IMR-90 (cell line): ENCODE results near the gene ATP11A. TPM values are rescaled to one million over a fixed set of nuclear protein-coding genes. Genes with fewer than 3 reads are reported as not detected.

Experiments
- ATAC-seq: fragments of 200-7000 bp; cut with Tn5 transposase; 2 replicates; pipeline ENCODE4 v1.9.1; 2020; ENCODE audit warnings: low read depth, mild to moderate bottlenecking, moderate library complexity
- BruUV-seq: library from RNA; stranded (reverse); fragments of 400-500 nt; replicated peaks from 2 replicates; lab custom pipeline; 2021; lab: Mats Ljungman, UMichigan
- CTCF ChIA-PET: fragments of 300-600 bp; formaldehyde crosslinking; extraction: SDS; loops from one replicate; lab custom pipeline; 2021; ENCODE audit warnings: antibody characterized with exemption; lab: Yijun Ruan, JAX
- POLR2A ChIA-PET: fragments of 300-600 bp; sonication (Branson Sonifier 250); formaldehyde crosslinking; loops from one replicate; lab custom pipeline; 2022; ENCODE audit warnings: antibody characterized with exemption; ENCODE audit not compliant: unreplicated experiment; lab: Charles Lee
- DNase-seq: peaks from one replicate; pipeline ENCODE4 v3.0.0; 2013
- H2AFZ ChIP-seq: replicated peaks from 2 replicates; pipeline ENCODE3; 2013; ENCODE audit warnings: low read length, mild to moderate bottlenecking; ENCODE audit not compliant: poor library complexity
- H2AK5ac ChIP-seq: 2 replicates; pipeline ENCODE4 v1.6.1; 2013; ENCODE audit warnings: low read depth, low read length, inconsistent platforms
- H2AK9ac ChIP-seq: replicated peaks from 2 replicates; pipeline ENCODE3; 2013; ENCODE audit warnings: mild to moderate bottlenecking, low read depth, low read length, moderate library complexity; ENCODE audit not compliant: poor library complexity
- H2BK120ac ChIP-seq: 2 replicates; pipeline ENCODE4 v1.6.1; 2013; ENCODE audit warnings: low read depth, low read length, inconsistent platforms
- H2BK15ac ChIP-seq: 3 replicates; pipeline ENCODE4 v1.6.1; 2013; ENCODE audit warnings: low read depth, low read length, inconsistent platforms
- H2BK20ac ChIP-seq: 2 replicates; pipeline ENCODE4 v1.6.1; 2013; ENCODE audit warnings: low read depth, mild to moderate bottlenecking, inconsistent platforms, low read length, moderate library complexity
- H2BK5ac ChIP-seq: 2 replicates; pipeline ENCODE4 v1.6.1; 2013; ENCODE audit warnings: mild to moderate bottlenecking, low read depth, low read length, inconsistent platforms; ENCODE audit not compliant: poor library complexity, severe bottlenecking
- H3K14ac ChIP-seq: replicated peaks from 2 replicates; pipeline ENCODE4 v1.6.1; 2013; ENCODE audit warnings: low read depth, low read length, inconsistent platforms
- H3K18ac ChIP-seq: 2 replicates; pipeline ENCODE4 v1.6.1; 2013; ENCODE audit warnings: low read depth, low read length, control low read depth
- H3K23ac ChIP-seq: 2 replicates; pipeline ENCODE4 v1.6.1; 2013; ENCODE audit warnings: low read depth, low read length, inconsistent platforms
- H3K27ac ChIP-seq: 2 replicates; pipeline ENCODE4 v1.5.1; 2013; ENCODE audit warnings: mild to moderate bottlenecking, control low read depth, low read length; ENCODE audit not compliant: insufficient read depth
- H3K27me3 ChIP-seq: 2 replicates; pipeline ENCODE4 v1.6.1; 2013; ENCODE audit warnings: low read length; ENCODE audit not compliant: control insufficient read depth, insufficient read depth
- H3K36me3 ChIP-seq: 2 replicates; pipeline ENCODE4 v1.6.1; 2013; ENCODE audit warnings: low read length, mixed read lengths; ENCODE audit not compliant: control insufficient read depth, insufficient read depth
- H3K4ac ChIP-seq: 2 replicates; pipeline ENCODE4 v1.6.1; 2013; ENCODE audit warnings: low read depth, low read length, inconsistent platforms
- H3K4me1 ChIP-seq: 2 replicates; pipeline ENCODE4 v1.6.1; 2013; ENCODE audit warnings: low read length, mixed read lengths; ENCODE audit not compliant: control insufficient read depth, insufficient read depth
- H3K4me2 ChIP-seq: 2 replicates; pipeline ENCODE4 v1.6.1; 2013; ENCODE audit warnings: low read depth, mild to moderate bottlenecking, control low read depth, low read length, moderate library complexity
- H3K4me3 ChIP-seq: 2 replicates; pipeline ENCODE4 v1.5.1; 2013; ENCODE audit warnings: low read depth, mild to moderate bottlenecking, control low read depth, low read length, moderate library complexity; ENCODE audit not compliant: insufficient read depth
- H3K56ac ChIP-seq: 2 replicates; pipeline ENCODE4 v1.6.1; 2013; ENCODE audit warnings: low read length, inconsistent platforms; ENCODE audit not compliant: insufficient read depth; ENCODE audit errors: extremely low read depth
- H3K79me1 ChIP-seq, 2 experiments: 2 replicates each; pipeline ENCODE4 v1.6.1; 2013; ENCODE audit warnings: low read length in 2 of 2, inconsistent platforms in 1 of 2, low read depth in 1 of 2
- H3K9ac ChIP-seq: 2 replicates; pipeline ENCODE4 v1.6.1; 2013; ENCODE audit warnings: low read depth, low read length, control low read depth
- H3K9me1 ChIP-seq: 2 replicates; pipeline ENCODE4 v1.6.1; 2013; ENCODE audit warnings: low read length, inconsistent platforms; ENCODE audit not compliant: insufficient read depth
- H3K9me3 ChIP-seq: 2 replicates; pipeline ENCODE4 v1.6.1; 2013; ENCODE audit warnings: low read length; ENCODE audit not compliant: control insufficient read depth, insufficient read depth
- H4K20me1 ChIP-seq: 2 replicates; pipeline ENCODE4 v1.6.1; 2013; ENCODE audit warnings: low read length, inconsistent platforms; ENCODE audit not compliant: insufficient read depth
- H4K5ac ChIP-seq: 2 replicates; pipeline ENCODE4 v1.6.1; 2013; ENCODE audit warnings: mild to moderate bottlenecking, low read depth, low read length, control low read depth
- H4K8ac ChIP-seq, 2 experiments: 2 replicates each; pipeline ENCODE4 v1.6.1; 2013; ENCODE audit warnings: low read depth in 2 of 2, low read length in 2 of 2, control low read depth in 1 of 2, inconsistent platforms in 1 of 2
- H4K91ac ChIP-seq: 2 replicates; pipeline ENCODE4 v1.6.1; 2013; ENCODE audit warnings: low read depth, low read length, inconsistent platforms; ENCODE audit not compliant: insufficient read depth
- BHLHE40 ChIP-seq: fragments of 150-350 bp; IDR thresholded peaks from 2 replicates; pipeline ENCODE4 v1.6.1; 2016; ENCODE audit warnings: mild to moderate bottlenecking, low read depth, low read length
- CEBPB ChIP-seq: IDR thresholded peaks from 2 replicates; pipeline ENCODE4 v1.6.1; 2012; ENCODE audit warnings: low read depth, low read length, improper control_type of control experiment
- CHD1 ChIP-seq: IDR thresholded peaks from 2 replicates; pipeline ENCODE4 v1.6.1; 2012; ENCODE audit warnings: low read depth, low read length, improper control_type of control experiment
- FOS ChIP-seq: fragments of 150-350 bp; IDR thresholded peaks from 2 replicates; pipeline ENCODE4 v1.6.1; 2016; ENCODE audit warnings: low read depth, low read length
- MAFK ChIP-seq: IDR thresholded peaks from 2 replicates; pipeline ENCODE4 v1.6.1; 2012; ENCODE audit warnings: low read depth, low read length, improper control_type of control experiment
- MAZ ChIP-seq: IDR thresholded peaks from 2 replicates; pipeline ENCODE4 v1.6.1; 2012; ENCODE audit warnings: low read depth, mild to moderate bottlenecking, low read length, improper control_type of control experiment, moderate library complexity, borderline replicate concordance
- MXI1 ChIP-seq: IDR thresholded peaks from 2 replicates; pipeline ENCODE4 v1.6.1; 2012; ENCODE audit warnings: low read depth, mild to moderate bottlenecking, low read length, moderate library complexity, borderline replicate concordance
- NFE2L2 ChIP-seq: fragments of 150-350 bp; IDR thresholded peaks from 2 replicates; pipeline ENCODE4 v1.6.1; 2016; ENCODE audit warnings: low read depth, mild to moderate bottlenecking, low read length
- POLR2A ChIP-seq: IDR thresholded peaks from 2 replicates; pipeline ENCODE4 v1.6.1; 2012; ENCODE audit warnings: mild to moderate bottlenecking, low read depth, low read length
- RAD21 ChIP-seq: IDR thresholded peaks from 2 replicates; pipeline ENCODE4 v1.6.1; 2012; ENCODE audit warnings: low read length, improper control_type of control experiment
- RCOR1 ChIP-seq: IDR thresholded peaks from 2 replicates; pipeline ENCODE4 v1.6.1; 2012; ENCODE audit warnings: mild to moderate bottlenecking, low read length, improper control_type of control experiment; ENCODE audit not compliant: insufficient replicate concordance
- RFX5 ChIP-seq: IDR thresholded peaks from 2 replicates; pipeline ENCODE4 v1.8.0; 2012; ENCODE audit warnings: low read depth, mild to moderate bottlenecking, low read length, moderate library complexity
- SMC3 ChIP-seq: fragments of 150-350 bp; IDR thresholded peaks from 2 replicates; pipeline ENCODE4 v1.6.1; 2016; ENCODE audit warnings: low read depth, mild to moderate bottlenecking, antibody characterized with exemption, low read length, moderate library complexity
- WGBS, 2 experiments: methylation state at CpG; one replicate each; pipeline versions ENCODE4 v1.1.5 to v1.1.7; 2013; ENCODE audit warnings: missing lambda C conversion rate in 2 of 2; ENCODE audit not compliant: insufficient read length in 1 of 2; ENCODE audit errors: extremely low coverage in 2 of 2; 5-methylcytosine and 5-hydroxymethylcytosine counted together
- dilution Hi-C: fragments of 300-500 bp; cut with HindIII; formaldehyde crosslinking; loops from one replicate; pipeline ENCODE4 v1.14.3; 2018; ENCODE audit warnings: low sequenced_read_pairs; ENCODE audit not compliant: unreplicated experiment
- in situ Hi-C: fragments of 300-500 bp; cut with MboI; formaldehyde crosslinking; loops from 3 replicates; pipeline ENCODE4 v1.14.3; 2019; ENCODE audit warnings: low sequenced_read_pairs, inconsistent platforms, mixed read lengths
- intact Hi-C: fragments of 100-400 bp; cut with micrococcal nuclease; formaldehyde crosslinking; loops from 2 replicates; pipeline ENCODE4 v1.10.0; 2022
- polyA plus RNA-seq, 3 experiments: library from polyadenylated mRNA; depleted of rRNA; stranded (reverse); fragments of >200 nt; gene quantifications; 2 replicates each; pipeline ENCODE4 v1.2.3, GENCODE V29; 2012; ENCODE audit warnings: low replicate concordance in 1 of 3
- total RNA-seq: library from RNA; depleted of rRNA; stranded (reverse); fragments of >200 nt; gene quantifications from 2 replicates; pipeline ENCODE4 v1.2.3, GENCODE V29; 2012
- TF ChIP-seq, protein P1 (sequence below): conservative IDR thresholded peaks from 2 replicates; pipeline ENCODE4 v1.5.1; 2012; ENCODE audit warnings: mild to moderate bottlenecking, low read depth, low read length, improper control_type of control experiment
- TF ChIP-seq, protein P2 (sequence below): fragments of 150-350 bp; IDR thresholded peaks from 2 replicates; pipeline ENCODE4 v1.6.1; 2017; ENCODE audit warnings: mild to moderate bottlenecking, antibody characterized with exemption, low read length, low read depth
- TF ChIP-seq, protein P3 (sequence below): fragments of 150-350 bp; IDR thresholded peaks from 2 replicates; pipeline ENCODE4 v1.6.1; 2016; ENCODE audit warnings: low read depth, mild to moderate bottlenecking, low read length, moderate library complexity, borderline replicate concordance

Gene ATP11A
- total and polyA plus RNA-seq, 2 of the 4 experiments (the other 2 are of a cell fraction): 8.4 to 12.0 TPM

DNA sequence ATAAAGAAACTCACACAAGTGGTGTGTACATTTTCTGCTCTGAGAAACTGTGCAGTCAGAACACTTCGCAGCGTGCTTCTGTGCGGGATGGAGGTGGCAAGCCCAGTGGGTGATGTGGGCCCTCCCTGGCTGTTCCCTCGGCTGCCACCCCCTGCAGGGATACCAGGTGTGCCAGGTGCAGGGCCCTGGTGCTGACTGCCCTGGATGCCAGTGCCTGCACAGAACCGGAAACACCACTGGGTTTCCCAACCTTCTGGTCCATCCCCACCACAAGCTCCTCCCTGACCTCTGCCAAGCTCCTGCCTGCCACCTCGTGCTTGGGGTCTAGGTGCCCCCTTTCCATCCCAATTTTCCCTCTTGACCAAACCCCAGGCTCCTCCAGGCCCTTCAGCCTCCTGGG lies 197.3 kb downstream of the ATP11A start:
- no peak overlapping the region for H3K27ac ChIP-seq
- no peak for TF ChIP-seq FOS
- TF ChIP-seq MAFK: no peak
- no peak for TF ChIP-seq POLR2A
- TF ChIP-seq MXI1: no peak
- no peak for TF ChIP-seq SMC3
- TF ChIP-seq CHD1: no peak
- TF ChIP-seq, protein P1, sequence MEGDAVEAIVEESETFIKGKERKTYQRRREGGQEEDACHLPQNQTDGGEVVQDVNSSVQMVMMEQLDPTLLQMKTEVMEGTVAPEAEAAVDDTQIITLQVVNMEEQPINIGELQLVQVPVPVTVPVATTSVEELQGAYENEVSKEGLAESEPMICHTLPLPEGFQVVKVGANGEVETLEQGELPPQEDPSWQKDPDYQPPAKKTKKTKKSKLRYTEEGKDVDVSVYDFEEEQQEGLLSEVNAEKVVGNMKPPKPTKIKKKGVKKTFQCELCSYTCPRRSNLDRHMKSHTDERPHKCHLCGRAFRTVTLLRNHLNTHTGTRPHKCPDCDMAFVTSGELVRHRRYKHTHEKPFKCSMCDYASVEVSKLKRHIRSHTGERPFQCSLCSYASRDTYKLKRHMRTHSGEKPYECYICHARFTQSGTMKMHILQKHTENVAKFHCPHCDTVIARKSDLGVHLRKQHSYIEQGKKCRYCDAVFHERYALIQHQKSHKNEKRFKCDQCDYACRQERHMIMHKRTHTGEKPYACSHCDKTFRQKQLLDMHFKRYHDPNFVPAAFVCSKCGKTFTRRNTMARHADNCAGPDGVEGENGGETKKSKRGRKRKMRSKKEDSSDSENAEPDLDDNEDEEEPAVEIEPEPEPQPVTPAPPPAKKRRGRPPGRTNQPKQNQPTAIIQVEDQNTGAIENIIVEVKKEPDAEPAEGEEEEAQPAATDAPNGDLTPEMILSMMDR: no peak
- TF ChIP-seq CEBPB: no peak
- TF ChIP-seq RFX5: no peak
- TF ChIP-seq RCOR1: no peak
- TF ChIP-seq, protein P2, sequence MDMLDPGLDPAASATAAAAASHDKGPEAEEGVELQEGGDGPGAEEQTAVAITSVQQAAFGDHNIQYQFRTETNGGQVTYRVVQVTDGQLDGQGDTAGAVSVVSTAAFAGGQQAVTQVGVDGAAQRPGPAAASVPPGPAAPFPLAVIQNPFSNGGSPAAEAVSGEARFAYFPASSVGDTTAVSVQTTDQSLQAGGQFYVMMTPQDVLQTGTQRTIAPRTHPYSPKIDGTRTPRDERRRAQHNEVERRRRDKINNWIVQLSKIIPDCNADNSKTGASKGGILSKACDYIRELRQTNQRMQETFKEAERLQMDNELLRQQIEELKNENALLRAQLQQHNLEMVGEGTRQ: no peak
- TF ChIP-seq NFE2L2: no peak
- TF ChIP-seq BHLHE40: no peak
- TF ChIP-seq, protein P3, sequence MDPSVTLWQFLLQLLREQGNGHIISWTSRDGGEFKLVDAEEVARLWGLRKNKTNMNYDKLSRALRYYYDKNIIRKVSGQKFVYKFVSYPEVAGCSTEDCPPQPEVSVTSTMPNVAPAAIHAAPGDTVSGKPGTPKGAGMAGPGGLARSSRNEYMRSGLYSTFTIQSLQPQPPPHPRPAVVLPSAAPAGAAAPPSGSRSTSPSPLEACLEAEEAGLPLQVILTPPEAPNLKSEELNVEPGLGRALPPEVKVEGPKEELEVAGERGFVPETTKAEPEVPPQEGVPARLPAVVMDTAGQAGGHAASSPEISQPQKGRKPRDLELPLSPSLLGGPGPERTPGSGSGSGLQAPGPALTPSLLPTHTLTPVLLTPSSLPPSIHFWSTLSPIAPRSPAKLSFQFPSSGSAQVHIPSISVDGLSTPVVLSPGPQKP: no peak
- TF ChIP-seq MAZ: no peak
- TF ChIP-seq RAD21: no peak
- dilution Hi-C loops (no loop called here), in situ Hi-C loops (no loop called here), intact Hi-C loops (no loop called here)
- H3K36me3 ChIP-seq: peaks cover 8% of the 10 kb centered on the region
- no TSS peak for BruUV-seq
- no peak overlapping the region for H3K56ac ChIP-seq
- no peak overlapping the region for H3K23ac ChIP-seq
- no peak overlapping the region for H2BK120ac ChIP-seq
- H2BK15ac ChIP-seq: no peak overlapping the region
- no peak overlapping the region for H2BK20ac ChIP-seq
- H2AFZ ChIP-seq: no peak overlapping the region
- no peak overlapping the region for H2AK5ac ChIP-seq
- peaks cover 3% of the 10 kb centered on the region; the same call in 1 of the 2 replicates for H3K4me1 ChIP-seq
- no peak overlapping the region for H3K4me3 ChIP-seq
- H3K14ac ChIP-seq: no peak overlapping the region
- POLR2A ChIA-PET: no interaction called here
- H3K9me3 ChIP-seq: no peaks in the 10 kb centered on the region
- CTCF ChIA-PET: no interaction called here
- ATAC-seq (no peak), DNase-seq (no peak)
- H4K91ac ChIP-seq: no peak overlapping the region
- H3K79me1 ChIP-seq: no peaks in the 10 kb centered on the region
- no peak overlapping the region for H3K4me2 ChIP-seq
- no peak overlapping the region for H3K4ac ChIP-seq
- WGBS, 2 experiments: 100% methylated on average over 1 of the region's 6 CpGs; no CpG with 5 or more reads in 1 of the 2 experiments
- no peak overlapping the region for H3K9ac ChIP-seq
- H4K20me1 ChIP-seq: no peaks in the 10 kb centered on the region; the same call in 1 of the 2 replicates
- no peak overlapping the region for H4K5ac ChIP-seq
- H4K8ac ChIP-seq: no peak overlapping the region
- no peak overlapping the region for H2AK9ac ChIP-seq
- H2BK5ac ChIP-seq: no peak overlapping the region
- H3K18ac ChIP-seq: no peak overlapping the region
- peaks cover 28% of the 10 kb centered on the region for H3K27me3 ChIP-seq
- H3K9me1 ChIP-seq: peaks cover 9% of the 10 kb centered on the region
